Heart right ventricle (tissue), 16 donors: ENCODE measurements around the gene SEPSECS. TPM values are rescaled to one million over a fixed set of nuclear protein-coding genes. Genes with fewer than 3 reads are reported as not detected.

Experiments
- ATAC-seq, 8 donors: fragments of 200-7000 bp; cut with Tn5 transposase; one replicate each; pipeline ENCODE4 v1.9.1; 2020; ENCODE audit warnings: mild to moderate bottlenecking in 8 of 8, moderate library complexity in 8 of 8, moderate number of reproducible peaks in 1 of 8
- DNase-seq, 2 donors: peaks; one replicate each; pipeline ENCODE4 v3.0.0-alpha.2; 2020
- H3K27ac ChIP-seq, 10 donors: fragments of 200-600 bp; sonication (generic) in 2 of 10; one replicate each; pipeline versions ENCODE4 v1.5.0 to v1.8.0; 2020 to 2022; ENCODE audit warnings: mild to moderate bottlenecking in 3 of 10
- H3K27me3 ChIP-seq, 7 donors: fragments of 200-600 bp; one replicate each; pipeline ENCODE4 v1.8.0; 2021 to 2022; ENCODE audit warnings: mild to moderate bottlenecking in 2 of 7
- H3K36me3 ChIP-seq, 9 donors: fragments of 200-600 bp; sonication (generic) in 1 of 9; one replicate each; pipeline versions ENCODE4 v1.5.0 to v1.8.0; 2020 to 2022; ENCODE audit warnings: mild to moderate bottlenecking in 2 of 9
- H3K4me1 ChIP-seq, 9 donors: fragments of 200-600 bp; sonication (generic) in 1 of 9; one replicate each; pipeline versions ENCODE4 v1.5.0 to v1.8.0; 2020 to 2022; ENCODE audit warnings: mild to moderate bottlenecking in 4 of 9
- H3K4me3 ChIP-seq, 10 donors: fragments of 200-600 bp; sonication (generic) in 2 of 10; one replicate each; pipeline versions ENCODE4 v1.5.0 to v1.8.0; 2020 to 2022; ENCODE audit warnings: mild to moderate bottlenecking in 7 of 10, moderate library complexity in 2 of 10
- H3K9me3 ChIP-seq, 11 donors: fragments of 200-600 bp in 10 of 11; sonication (generic) in 2 of 11; one replicate each; pipeline versions ENCODE4 v1.5.0 to v1.8.0; 2013 to 2022; ENCODE audit warnings: mild to moderate bottlenecking in 2 of 11, control low read depth in 1 of 11, moderate library complexity in 1 of 11
- CTCF ChIP-seq, 9 donors: fragments of 200-600 bp; sonication (generic) in 2 of 9; IDR thresholded peaks; one replicate each; pipeline versions ENCODE4 v1.5.0 to v1.8.0; 2021 to 2022; ENCODE audit warnings: antibody characterized with exemption in 9 of 9, mild to moderate bottlenecking in 5 of 9, moderate library complexity in 1 of 9
- WGBS, 2 donors: extraction: QIAGEN DNeasy Blood & Tissue Kit; methylation state at CpG; one replicate each; pipeline ENCODE4 v1.1.7; 2013; ENCODE audit warnings: inconsistent platforms in 1 of 2; 5-methylcytosine and 5-hydroxymethylcytosine counted together
- intact Hi-C, 10 donors: fragments of 100-400 bp; cut with DNase I; formaldehyde crosslinking; loops; one replicate each; pipeline versions ENCODE4 v1.11.1 to v1.14.2; 2022
- polyA plus RNA-seq, 2 donors: library from polyadenylated mRNA; stranded (reverse); fragments of 200-250 nt; gene quantifications; one replicate each; pipeline ENCODE4 v1.2.3, GENCODE V29; 2013
- total RNA-seq, 10 donors: library from RNA; stranded (reverse); fragmentation: NEBNext Ultra II Directional in 3 of 10; extraction: Animal tissue kit (Norgen Biotek cat#: 25700) in 3 of 10; gene quantifications; one replicate each; pipeline versions ENCODE4 v1.2.1 to v1.2.4, GENCODE V29; 2021 to 2023
- donor health status: Arrhythmogenic right ventricular cardiomyopathy.
- donor health status: ischemic (EF 13 %, LVEDD 7.1; RV severe dilation, severe dysfunction).
- donor health status: healthy with polysubstance abuse.
- donor health status: DM: no; HTN: yes; CAD: no.
- donor health status: DM: no; HTN: no; CAD: no.
- donor health status: ischemic (EF 25% LVEDD 6.9; RV normal size, moderate dysfunction).
- donor health status: ischemic (EF 25% LVEDD 5.7; RV mildly dilated, moderate dysfunction).
- donor health status: healthy.
- donor health status: DM: yes; HTN: yes; CAD: no.
- donor health status: Ischemic cardiomyopathy.
- donor health status: ischemic (EF 35%, LVEDD 5.7; RV mildly dilated, moderate dysfunction).
- donor health status: nonischemic (EF 11% LVEDD 7.7; RV severe dilation, severe dysfunction).
- donor health status: DM: yes; HTN: yes; CAD: no.
- donor health status: PGD.
- donor health status: ischemic (EF 29% LVEDD 5.4; RV normal size, mild dysfunction).
- donor health status: nonischemic (EF 23%, LVEDD 6.1; RV moderate dilation, normal function).

The SEPSECS gene
- total and polyA plus RNA-seq, 12 donors, result 1.3 to 9.1 (median 6.0) TPM

- Histone ChIP-seq H3K27ac (peak overlapping the region in 8 of 10 donors; percentile 2 to 57 (median 43)), H3K36me3 (no peaks in the 10 kb centered on the region), H3K9me3 (peaks cover 0 to 4% (median 0%) of the 10 kb centered on the region in 11 donors), H3K4me3 (no peak overlapping the region), H3K4me1 (peaks cover 0 to 43% (median 13%) of the 10 kb centered on the region in 9 donors), H3K27me3 (peaks cover 0 to under 1% (median 0%) of the 10 kb centered on the region in 7 donors)
- ATAC-seq (peak in 4 of 8 donors; percentile 19 to 45 (median 39)), DNase-seq (no peak)
- 59 to 62% methylated on average over 7 of the region's 7 CpGs for WGBS, 2 donors
- TF ChIP-seq CTCF (IDR thresholded peaks at IDR 0.05), result no peak
- intact Hi-C loops, result no loop called here
Measured at GRCh38 chr4:25081866-25082471, 78.3 kb downstream of the SEPSECS start.

GRCh38 chr4:25080571-25080970 lies 79.7 kb downstream of the SEPSECS start:
- peak overlapping the region in 3 of 10 donors; percentile 11 to 57 (median 53) for H3K27ac ChIP-seq
- no peak for TF ChIP-seq CTCF (IDR thresholded peaks at IDR 0.05)
- WGBS, 2 donors, result 55 to 56% methylated on average over 1 of the region's 1 CpG
- intact Hi-C loops, result no loop called here
- no peaks in the 10 kb centered on the region for H3K36me3 ChIP-seq
- ATAC-seq, result no peak
- no peaks in the 10 kb centered on the region for H3K27me3 ChIP-seq
- no peak for DNase-seq
- peaks cover 0 to 4% (median 0%) of the 10 kb centered on the region in 11 donors for H3K9me3 ChIP-seq
- peaks cover 0 to 35% (median 7%) of the 10 kb centered on the region in 9 donors for H3K4me1 ChIP-seq
- no peak overlapping the region for H3K4me3 ChIP-seq

- Histone ChIP-seq H3K27me3 (no peaks in the 10 kb centered on the region), H3K36me3 (no peaks in the 10 kb centered on the region), H3K4me1 (peaks cover 0 to 25% (median 6%) of the 10 kb centered on the region in 9 donors), H3K9me3 (peaks cover 0 to 4% (median 0%) of the 10 kb centered on the region in 11 donors), H3K27ac (no peak overlapping the region), H3K4me3 (no peak overlapping the region)
- ATAC-seq, result no peak
- TF ChIP-seq CTCF (IDR thresholded peaks at IDR 0.05), result no peak
- 91 to 92% methylated on average over 4 of the region's 4 CpGs for WGBS, 2 donors
- no peak for DNase-seq
- intact Hi-C loops, result no loop called here
Measured at GRCh38 chr4:25078523-25078922, 81.7 kb downstream of the SEPSECS start.

GRCh38 chr4:25076625-25077398 lies 83.4 kb downstream of the SEPSECS start:
- DNase-seq (peak in 1 of 2 donors; percentile 31), ATAC-seq (peak in 3 of 8 donors; percentile 36 to 40 (median 37))
- Histone ChIP-seq H3K27me3 (no peaks in the 10 kb centered on the region), H3K9me3 (peaks cover 0 to 5% (median 0%) of the 10 kb centered on the region in 11 donors), H3K4me3 (no peak overlapping the region), H3K36me3 (no peaks in the 10 kb centered on the region), H3K27ac (no peak overlapping the region), H3K4me1 (peaks cover 0 to 18% (median 0%) of the 10 kb centered on the region in 9 donors)
- intact Hi-C loops, result no loop called here
- 54 to 70% methylated on average over 3 of the region's 3 CpGs for WGBS, 2 donors
- TF ChIP-seq CTCF (IDR thresholded peaks at IDR 0.05), result no peak
